Left lung (tissue), 10 donors: ENCODE measurements around the gene LTBP1. TPM values are rescaled to one million over a fixed set of nuclear protein-coding genes. Genes with fewer than 3 reads are reported as not detected.

ENCODE experiments used
- ATAC-seq: fragments of 200-7000 bp; cut with Tn5 transposase; one replicate; pipeline ENCODE4 v1.9.1; 2020; ENCODE audit warnings: moderate library complexity
- DNase-seq, 4 donors: peaks; one replicate each; pipeline ENCODE4 v3.0.0-alpha.2; 2013 to 2020
- H3K27ac ChIP-seq, 2 donors: fragments of 200-600 bp; sonication (generic) in 1 of 2; one replicate each; pipeline versions ENCODE4 v1.5.0 to v1.8.0; 2020 to 2021
- H3K27me3 ChIP-seq, 2 donors: fragments of 200-600 bp; sonication (generic) in 1 of 2; one replicate each; pipeline versions ENCODE4 v1.5.0 to v1.8.0; 2020 to 2021
- H3K36me3 ChIP-seq, 2 donors: fragments of 200-600 bp; sonication (generic) in 1 of 2; one replicate each; pipeline versions ENCODE4 v1.5.0 to v1.8.0; 2020 to 2021
- H3K4me1 ChIP-seq, 2 donors: fragments of 200-600 bp; one replicate each; pipeline ENCODE4 v1.8.0; 2021
- H3K4me3 ChIP-seq, 2 donors: fragments of 200-600 bp; sonication (generic) in 1 of 2; one replicate each; pipeline versions ENCODE4 v1.5.0 to v1.8.0; 2020 to 2021; ENCODE audit warnings: mild to moderate bottlenecking in 1 of 2
- H3K9me3 ChIP-seq, 2 donors: fragments of 200-600 bp; sonication (generic) in 1 of 2; one replicate each; pipeline versions ENCODE4 v1.5.0 to v1.8.0; 2020 to 2021
- intact Hi-C, 2 donors: fragments of 100-400 bp; cut with DNase I; formaldehyde crosslinking; loops; one replicate each; pipeline versions ENCODE4 v1.11.2 to v1.14.2; 2022
- polyA plus RNA-seq, 6 donors: library from polyadenylated mRNA; unstranded; fragments of 120-200 nt; gene quantifications; one replicate each; pipeline ENCODE4 v1.2.1, GENCODE V29; 2013; ENCODE audit not compliant: insufficient read length in 6 of 6
- total RNA-seq, 2 donors: library from RNA; stranded (reverse); fragmentation: NEBNext Ultra II Directional; extraction: Animal tissue kit (Norgen Biotek cat#: 25700); gene quantifications; one replicate each; pipeline ENCODE4 v1.2.1, GENCODE V29; 2021
- TF ChIP-seq, protein P1 (sequence below), 2 donors: fragments of 200-600 bp; sonication (generic) in 1 of 2; IDR thresholded peaks; one replicate each; pipeline versions ENCODE4 v1.5.0 to v1.8.0; 2021; ENCODE audit warnings: antibody characterized with exemption in 2 of 2
- donor health status: DM: no; HTN: yes; CAD: no.
- donor health status: DM: no; HTN: no; CAD: no.

The LTBP1 gene
- total and polyA plus RNA-seq, 8 donors: 35.4 to 81.2 (median 50.9) TPM

- no peak for DNase-seq
- H3K27me3 ChIP-seq: no peaks in the 10 kb centered on the region
- H3K9me3 ChIP-seq: no peaks in the 10 kb centered on the region
- H3K4me3 ChIP-seq: no peak overlapping the region
- intact Hi-C loops: no loop called here
- no peaks in the 10 kb centered on the region for H3K4me1 ChIP-seq
- no peak for ATAC-seq
- no peaks in the 10 kb centered on the region for H3K36me3 ChIP-seq
- H3K27ac ChIP-seq: no peak overlapping the region
- TF ChIP-seq, protein P1, sequence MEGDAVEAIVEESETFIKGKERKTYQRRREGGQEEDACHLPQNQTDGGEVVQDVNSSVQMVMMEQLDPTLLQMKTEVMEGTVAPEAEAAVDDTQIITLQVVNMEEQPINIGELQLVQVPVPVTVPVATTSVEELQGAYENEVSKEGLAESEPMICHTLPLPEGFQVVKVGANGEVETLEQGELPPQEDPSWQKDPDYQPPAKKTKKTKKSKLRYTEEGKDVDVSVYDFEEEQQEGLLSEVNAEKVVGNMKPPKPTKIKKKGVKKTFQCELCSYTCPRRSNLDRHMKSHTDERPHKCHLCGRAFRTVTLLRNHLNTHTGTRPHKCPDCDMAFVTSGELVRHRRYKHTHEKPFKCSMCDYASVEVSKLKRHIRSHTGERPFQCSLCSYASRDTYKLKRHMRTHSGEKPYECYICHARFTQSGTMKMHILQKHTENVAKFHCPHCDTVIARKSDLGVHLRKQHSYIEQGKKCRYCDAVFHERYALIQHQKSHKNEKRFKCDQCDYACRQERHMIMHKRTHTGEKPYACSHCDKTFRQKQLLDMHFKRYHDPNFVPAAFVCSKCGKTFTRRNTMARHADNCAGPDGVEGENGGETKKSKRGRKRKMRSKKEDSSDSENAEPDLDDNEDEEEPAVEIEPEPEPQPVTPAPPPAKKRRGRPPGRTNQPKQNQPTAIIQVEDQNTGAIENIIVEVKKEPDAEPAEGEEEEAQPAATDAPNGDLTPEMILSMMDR (IDR thresholded peaks at IDR 0.05): no peak
Observed at GRCh38 chr2:33432871-33433270, 486.1 kb downstream of the LTBP1 start.

DNA sequence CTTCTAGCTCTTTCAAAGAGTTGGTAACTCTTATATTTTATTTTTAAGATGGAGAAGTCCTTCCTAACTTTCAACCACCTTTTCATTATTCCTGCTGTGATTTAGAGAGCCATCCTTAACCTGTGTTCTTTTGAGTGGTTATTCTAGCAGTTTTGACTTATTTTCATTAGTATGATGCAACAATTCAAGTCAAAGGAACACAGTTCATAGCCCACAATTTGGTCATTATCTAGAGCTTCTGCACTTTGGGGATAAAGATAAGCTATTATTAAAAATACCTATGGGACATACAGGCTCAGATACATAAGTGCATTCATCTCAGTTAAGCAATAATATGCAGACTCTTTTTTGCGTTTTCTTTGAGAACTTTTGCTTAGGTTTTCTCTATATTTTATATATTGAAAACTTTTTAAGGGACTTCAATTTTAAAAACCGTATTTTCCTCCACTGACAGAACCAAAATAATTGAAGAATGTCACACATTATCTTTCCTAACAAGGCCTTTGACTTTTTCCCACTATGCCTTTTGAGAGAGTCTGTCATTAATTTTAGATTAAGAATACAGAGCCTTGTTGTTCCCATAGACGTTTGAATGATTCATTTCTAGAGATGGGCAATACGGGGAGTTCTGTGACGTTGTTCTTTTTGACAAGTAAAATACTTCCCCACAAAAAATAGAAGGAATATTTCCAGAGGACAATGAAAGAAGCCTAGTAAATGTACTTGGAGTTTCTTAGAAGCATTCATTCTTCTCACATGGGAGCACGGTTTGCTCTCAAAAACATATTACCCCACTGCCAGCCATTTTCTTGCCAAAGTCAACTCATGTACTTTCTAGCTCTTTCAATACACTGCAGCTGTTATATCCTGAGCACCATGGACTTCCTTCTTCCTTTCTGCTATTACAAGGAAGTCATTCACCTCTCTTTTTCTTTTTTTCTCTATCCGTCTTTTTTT is 486.8 kb downstream of the LTBP1 start:
- ATAC-seq: no peak

DNA sequence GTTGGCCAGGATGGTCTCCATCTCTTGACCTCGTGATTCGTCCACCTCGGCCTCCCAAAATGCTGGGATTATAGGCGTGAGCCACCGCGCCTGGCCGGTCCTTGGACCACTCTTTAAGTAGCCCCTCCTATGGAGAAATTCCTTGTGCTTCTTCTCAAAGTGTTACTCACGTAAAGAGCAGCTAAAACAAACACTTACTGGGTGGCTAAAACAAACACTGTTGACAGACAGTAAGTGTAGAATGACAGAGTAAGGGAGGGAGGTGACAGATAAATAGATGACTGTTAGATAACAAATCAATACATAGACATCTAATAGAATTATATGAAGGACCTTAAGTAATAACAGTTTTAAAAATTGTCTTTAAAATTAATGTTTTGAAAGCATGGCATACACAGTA is 488.8 kb downstream of the LTBP1 start:
- Histone ChIP-seq H3K27ac (peak overlapping the region in 1 of 2 donors; percentile 29), H3K4me3 (no peak overlapping the region), H3K9me3 (no peaks in the 10 kb centered on the region), H3K27me3 (no peaks in the 10 kb centered on the region), H3K4me1 (no peaks in the 10 kb centered on the region), H3K36me3 (no peaks in the 10 kb centered on the region)
- TF ChIP-seq, protein P1 (IDR thresholded peaks at IDR 0.05): no peak
- DNase-seq (no peak), ATAC-seq (no peak)
- intact Hi-C loops: no loop called here

More for the DNA sequence above, 486.8 kb downstream of the LTBP1 start:
- Histone ChIP-seq H3K4me3 (no peak overlapping the region), H3K4me1 (no peaks in the 10 kb centered on the region), H3K27ac (no peak overlapping the region), H3K9me3 (no peaks in the 10 kb centered on the region), H3K27me3 (no peaks in the 10 kb centered on the region), H3K36me3 (no peaks in the 10 kb centered on the region)
- TF ChIP-seq, protein P1 (IDR thresholded peaks at IDR 0.05): no peak
- no peak for DNase-seq
- intact Hi-C loops: no loop called here

DNA sequence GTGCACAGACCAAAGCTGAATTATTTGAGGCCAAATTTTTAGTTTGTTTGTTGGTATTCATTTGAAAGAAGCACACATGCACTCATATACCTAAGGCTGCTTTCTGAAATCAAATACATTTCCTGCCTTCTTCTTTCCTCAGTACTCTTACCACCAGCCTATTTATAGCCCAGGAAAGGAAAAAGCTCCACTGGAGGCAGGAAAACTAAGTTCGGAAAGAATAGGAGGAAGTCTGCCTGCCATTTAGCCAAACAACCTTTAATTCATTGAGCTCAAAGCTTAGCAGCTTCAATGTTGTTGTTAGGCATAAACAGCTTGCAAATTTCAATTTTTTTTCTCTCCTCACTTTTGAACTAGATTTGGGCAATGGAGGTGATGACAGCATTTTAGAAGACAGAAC is 489.3 kb downstream of the LTBP1 start:
- Histone ChIP-seq H3K36me3 (no peaks in the 10 kb centered on the region), H3K4me3 (no peak overlapping the region), H3K4me1 (no peaks in the 10 kb centered on the region), H3K9me3 (no peaks in the 10 kb centered on the region), H3K27ac (peak overlapping the region in 1 of 2 donors; percentile 29), H3K27me3 (no peaks in the 10 kb centered on the region)
- intact Hi-C loops: no loop called here
- DNase-seq (no peak), ATAC-seq (no peak)
- TF ChIP-seq, protein P1 (IDR thresholded peaks at IDR 0.05): no peak

- Histone ChIP-seq H3K9me3 (no peaks in the 10 kb centered on the region), H3K4me3 (no peak overlapping the region), H3K36me3 (no peaks in the 10 kb centered on the region), H3K4me1 (no peaks in the 10 kb centered on the region), H3K27me3 (no peaks in the 10 kb centered on the region), H3K27ac (peak overlapping the region; percentile 35 to 46)
- TF ChIP-seq, protein P1 (IDR thresholded peaks at IDR 0.05): no peak
- intact Hi-C loops: no loop called here
- ATAC-seq (peak; percentile 44), DNase-seq (no peak)
Observed at GRCh38 chr2:33437297-33437696, 490.5 kb downstream of the LTBP1 start.
